Stimulated activated naive CD8-positive, alpha-beta T cell treated with anti-CD3 and anti-CD28 coated beads, Interleukin-15, Interleukin-2, amounts not matched to agents 100 ng/mL and 50 ng/mL, for 24 hours (primary cell): ENCODE measurements around the gene VAPB.

Experiments
- H3K27ac Mint-ChIP-seq: one replicate; pipeline ENCODE4 v1.8.0; 2021; ENCODE audit warnings: mild to moderate bottlenecking, mixed read lengths
- H3K27me3 Mint-ChIP-seq: one replicate; pipeline ENCODE4 v1.8.0; 2021; ENCODE audit warnings: mixed read lengths
- H3K36me3 Mint-ChIP-seq: one replicate; pipeline ENCODE4 v1.8.0; 2021; ENCODE audit warnings: low read depth, mixed read lengths
- H3K4me1 Mint-ChIP-seq: one replicate; pipeline ENCODE4 v1.8.0; 2021; ENCODE audit warnings: low read depth, mixed read lengths
- H3K4me3 Mint-ChIP-seq: one replicate; pipeline ENCODE4 v1.8.0; 2021; ENCODE audit warnings: mild to moderate bottlenecking, mixed read lengths
- H3K9me3 Mint-ChIP-seq: one replicate; pipeline ENCODE4 v1.8.0; 2021; ENCODE audit warnings: mixed read lengths

VAPB gene

DNA sequence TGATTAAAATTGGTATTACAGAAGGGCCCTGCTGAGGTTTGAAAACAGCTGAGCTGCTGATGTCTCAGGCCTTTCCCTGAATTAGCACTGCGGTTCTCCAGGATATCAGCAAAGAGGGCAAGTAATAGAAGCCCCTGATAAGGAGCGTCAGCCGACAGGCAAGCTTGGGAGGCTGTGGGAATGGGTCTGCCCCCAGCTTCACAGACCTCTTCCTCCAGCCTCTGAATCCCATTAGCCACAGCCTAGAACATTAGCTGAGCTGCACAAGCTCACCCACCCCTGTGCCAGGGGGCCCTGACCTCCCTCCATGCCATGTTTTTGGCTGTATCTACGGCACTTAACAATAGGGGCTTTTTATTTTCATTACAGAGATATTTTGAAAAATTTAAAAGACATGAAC, 59.9 kb downstream of the VAPB start:
- Mint-ChIP-seq H3K27ac (no peak overlapping the region), H3K4me3 (no peak overlapping the region), H3K9me3 (peaks cover 2% of the 10 kb centered on the region), H3K36me3 (peaks cover 48% of the 10 kb centered on the region), H3K4me1 (peaks cover 9% of the 10 kb centered on the region), H3K27me3 (no peaks in the 10 kb centered on the region)

DNA sequence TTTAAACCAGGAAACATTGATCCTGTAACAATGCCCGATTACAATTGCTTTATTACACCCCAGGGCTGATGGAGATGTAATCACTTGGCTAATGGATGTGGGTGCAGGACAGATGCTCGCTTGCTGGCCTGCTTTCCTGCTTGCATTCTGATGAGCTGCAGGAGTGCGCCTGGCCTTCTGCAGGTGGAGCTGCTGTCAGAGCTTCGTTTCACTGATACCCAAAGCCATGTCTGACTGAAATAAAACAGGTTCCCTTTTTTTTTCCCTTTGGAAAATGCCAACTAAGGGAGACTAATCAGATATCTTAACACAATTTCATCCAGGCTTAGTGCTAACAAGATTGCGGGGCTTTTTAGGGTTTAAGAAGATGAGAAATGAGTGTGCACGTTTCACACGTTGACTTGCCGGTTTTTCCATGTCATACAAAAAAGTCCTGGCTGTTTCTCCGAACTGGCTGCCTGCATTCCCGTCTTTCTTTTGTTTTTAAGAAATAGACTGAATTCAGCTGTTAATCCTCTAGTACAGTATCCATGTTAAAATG, 60.7 kb downstream of the VAPB start:
- no peak overlapping the region for H3K27ac Mint-ChIP-seq
- H3K4me3 Mint-ChIP-seq: no peak overlapping the region
- peaks cover 10% of the 10 kb centered on the region for H3K9me3 Mint-ChIP-seq
- peaks cover 2% of the 10 kb centered on the region for H3K4me1 Mint-ChIP-seq
- peaks cover 48% of the 10 kb centered on the region for H3K36me3 Mint-ChIP-seq
- no peaks in the 10 kb centered on the region for H3K27me3 Mint-ChIP-seq

DNA sequence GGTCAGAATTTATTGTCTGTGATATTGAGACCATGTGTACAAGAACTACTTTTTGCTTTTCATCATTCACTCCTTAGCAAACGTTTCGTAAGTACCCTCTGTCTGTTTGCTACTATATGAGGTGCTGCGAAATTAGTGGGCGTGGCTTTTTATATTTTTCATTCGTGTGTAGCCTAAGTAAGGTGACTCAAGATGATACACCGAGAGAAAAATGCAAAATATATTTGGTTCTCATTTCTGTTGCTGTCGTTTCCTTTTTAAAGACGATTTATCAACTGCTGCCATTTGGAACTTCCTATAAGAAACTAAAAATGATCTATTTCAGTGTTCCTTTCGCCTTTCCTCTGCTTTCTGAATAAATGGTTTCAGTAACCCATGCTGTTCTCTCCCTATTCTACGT, 61.2 kb downstream of the VAPB start:
- H3K9me3 Mint-ChIP-seq: peaks cover 12% of the 10 kb centered on the region
- peaks cover 48% of the 10 kb centered on the region for H3K36me3 Mint-ChIP-seq
- no peaks in the 10 kb centered on the region for H3K4me1 Mint-ChIP-seq
- H3K27ac Mint-ChIP-seq: peak overlapping the region; percentile 9
- no peaks in the 10 kb centered on the region for H3K27me3 Mint-ChIP-seq
- H3K4me3 Mint-ChIP-seq: no peak overlapping the region

DNA sequence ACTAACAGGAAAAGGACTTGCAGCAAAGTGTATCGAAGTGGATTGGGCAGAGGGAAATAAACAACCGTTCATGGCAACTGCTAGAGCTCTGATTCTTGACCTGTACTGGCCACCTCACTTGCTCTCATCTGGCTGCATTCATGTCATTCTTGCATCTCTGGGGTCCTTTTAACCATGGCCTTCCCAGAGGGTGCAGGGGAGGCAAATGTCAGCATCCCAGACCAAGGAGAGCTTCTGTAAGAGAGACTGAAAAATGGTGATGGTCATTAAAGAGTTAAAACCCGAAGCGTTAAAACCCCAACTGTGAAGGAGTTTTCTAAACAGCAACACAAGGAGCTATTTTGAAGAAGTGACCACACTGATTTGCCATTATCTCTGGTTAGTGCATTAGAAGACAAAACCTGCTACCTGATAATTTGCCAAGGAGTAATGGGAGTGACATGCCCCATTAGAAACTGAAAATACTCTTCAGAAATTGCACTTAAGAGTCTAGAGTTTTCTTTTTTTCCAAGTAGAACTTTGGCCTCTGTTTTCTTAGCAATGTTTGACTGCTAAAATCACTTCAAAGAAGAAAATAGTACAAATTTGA, 63.7 kb downstream of the VAPB start:
- peak overlapping the region; percentile 19 for H3K27ac Mint-ChIP-seq
- no peak overlapping the region for H3K4me3 Mint-ChIP-seq
- no peaks in the 10 kb centered on the region for H3K4me1 Mint-ChIP-seq
- H3K36me3 Mint-ChIP-seq: peaks cover 43% of the 10 kb centered on the region
- peaks cover 12% of the 10 kb centered on the region for H3K9me3 Mint-ChIP-seq
- H3K27me3 Mint-ChIP-seq: no peaks in the 10 kb centered on the region

DNA sequence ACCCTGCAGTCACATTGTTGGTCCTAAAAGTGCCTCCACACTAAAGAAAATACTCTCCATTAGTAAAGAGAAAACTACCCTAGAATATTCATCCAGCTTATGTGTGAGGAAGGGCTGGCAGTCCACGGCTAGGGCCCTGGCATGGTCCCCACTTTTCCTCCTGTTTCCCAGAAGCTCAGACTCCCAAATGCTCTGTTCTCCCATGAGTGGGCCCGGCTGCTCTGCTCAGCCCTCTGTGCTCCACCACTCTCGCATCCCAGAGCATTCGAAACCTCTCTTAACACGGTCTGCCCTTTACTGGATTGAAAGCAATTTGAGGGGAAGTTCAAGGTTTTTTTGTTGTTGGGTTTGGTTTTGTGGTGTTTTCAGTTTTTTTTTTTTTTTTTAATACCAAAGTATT, 64.4 kb downstream of the VAPB start:
- H3K27ac Mint-ChIP-seq: no peak overlapping the region
- peaks cover 37% of the 10 kb centered on the region for H3K36me3 Mint-ChIP-seq
- H3K27me3 Mint-ChIP-seq: no peaks in the 10 kb centered on the region
- H3K4me3 Mint-ChIP-seq: no peak overlapping the region
- H3K9me3 Mint-ChIP-seq: peaks cover 12% of the 10 kb centered on the region
- peaks cover 3% of the 10 kb centered on the region for H3K4me1 Mint-ChIP-seq

DNA sequence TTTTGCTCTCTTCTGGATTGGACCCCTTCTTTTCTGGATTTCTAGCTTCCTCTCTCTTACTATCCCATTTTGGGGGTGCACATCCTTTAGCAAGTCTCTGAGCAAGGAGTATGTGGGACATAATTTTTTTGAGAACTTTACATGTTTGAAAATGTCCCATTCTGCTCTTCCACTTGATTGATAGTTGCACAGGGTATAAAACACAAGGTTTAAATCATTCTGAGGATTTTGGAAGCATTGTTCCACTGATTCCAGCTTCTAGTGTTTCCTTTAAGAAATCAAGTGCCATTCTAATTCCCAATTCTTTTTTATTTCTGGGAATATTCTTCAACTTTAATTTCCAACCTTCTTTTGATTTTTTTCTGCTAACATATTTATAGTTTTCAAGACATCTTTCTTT, 65.4 kb downstream of the VAPB start:
- H3K9me3 Mint-ChIP-seq: peaks cover 12% of the 10 kb centered on the region
- no peaks in the 10 kb centered on the region for H3K27me3 Mint-ChIP-seq
- peaks cover 11% of the 10 kb centered on the region for H3K4me1 Mint-ChIP-seq
- peaks cover 28% of the 10 kb centered on the region for H3K36me3 Mint-ChIP-seq
- no peak overlapping the region for H3K27ac Mint-ChIP-seq
- H3K4me3 Mint-ChIP-seq: no peak overlapping the region

DNA sequence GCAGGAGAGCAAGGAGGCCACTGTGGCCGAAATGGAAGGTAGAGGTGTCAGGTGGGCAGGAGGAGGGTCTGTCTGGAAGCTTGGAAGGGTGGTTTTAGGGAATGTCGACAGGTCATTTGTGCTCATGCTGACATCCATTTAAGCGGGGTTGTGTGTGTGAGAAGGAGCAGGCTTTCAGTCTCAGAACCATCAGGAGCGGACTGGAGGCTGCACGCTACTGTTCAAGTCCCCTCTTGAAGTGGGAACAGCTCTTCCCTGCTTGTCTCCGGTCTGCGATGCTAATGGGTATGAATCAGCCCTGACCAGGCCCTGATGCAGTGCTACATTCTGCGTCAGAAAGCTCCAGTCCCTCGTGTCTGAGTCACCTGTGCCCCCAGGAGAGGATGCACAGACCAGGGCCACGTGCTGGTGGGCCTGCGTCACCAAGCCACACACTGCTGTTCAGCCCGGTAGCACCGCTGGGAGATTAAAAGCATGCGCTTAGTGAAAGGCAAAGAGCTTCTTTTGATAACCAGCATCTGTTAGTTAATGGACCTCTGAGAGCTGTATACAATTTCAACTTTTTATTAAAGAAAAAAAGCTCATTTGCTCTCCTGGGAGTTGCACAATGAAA, 68.2 kb downstream of the VAPB start:
- peaks cover 18% of the 10 kb centered on the region for H3K36me3 Mint-ChIP-seq
- peaks cover 11% of the 10 kb centered on the region for H3K4me1 Mint-ChIP-seq
- no peaks in the 10 kb centered on the region for H3K27me3 Mint-ChIP-seq
- H3K4me3 Mint-ChIP-seq: no peak overlapping the region
- peaks cover 12% of the 10 kb centered on the region for H3K9me3 Mint-ChIP-seq
- H3K27ac Mint-ChIP-seq: no peak overlapping the region

DNA sequence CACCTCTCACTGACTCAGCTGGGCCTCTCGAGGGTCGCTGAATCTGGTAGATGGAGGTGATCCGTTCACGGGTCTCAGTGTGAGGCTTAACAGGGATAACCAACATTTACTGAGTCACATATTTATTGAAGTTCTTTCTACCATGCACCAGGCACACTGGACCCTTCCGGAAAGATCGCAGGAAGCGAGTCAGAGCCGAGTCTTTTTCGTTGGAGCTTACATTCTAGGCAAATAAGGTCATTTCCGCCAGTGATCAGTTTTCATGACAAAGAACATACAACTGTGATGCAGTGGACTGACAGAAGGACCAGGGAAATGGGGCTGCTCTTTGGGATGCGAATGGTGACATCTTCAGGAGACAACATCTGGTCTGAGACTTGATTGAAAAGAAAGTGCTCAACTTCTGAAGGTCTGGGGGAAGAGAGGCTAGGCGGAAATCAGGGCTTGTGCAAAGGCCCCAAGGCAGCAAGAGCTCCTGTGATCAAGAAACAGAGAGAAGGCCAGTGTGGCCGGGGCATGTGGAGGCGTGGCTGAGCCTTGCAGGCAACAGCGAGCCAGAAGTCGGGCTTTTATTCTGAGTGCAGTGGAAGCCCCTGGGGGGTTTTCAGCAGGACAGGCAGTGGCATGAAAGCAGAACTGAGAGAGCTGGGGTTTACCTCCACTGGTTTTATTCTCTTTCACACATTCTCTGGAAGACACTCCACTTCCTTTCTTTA, 69.5 kb downstream of the VAPB start:
- peaks cover 12% of the 10 kb centered on the region for H3K9me3 Mint-ChIP-seq
- H3K4me1 Mint-ChIP-seq: peaks cover 11% of the 10 kb centered on the region
- no peak overlapping the region for H3K27ac Mint-ChIP-seq
- H3K4me3 Mint-ChIP-seq: no peak overlapping the region
- H3K36me3 Mint-ChIP-seq: peaks cover 18% of the 10 kb centered on the region
- H3K27me3 Mint-ChIP-seq: no peaks in the 10 kb centered on the region

DNA sequence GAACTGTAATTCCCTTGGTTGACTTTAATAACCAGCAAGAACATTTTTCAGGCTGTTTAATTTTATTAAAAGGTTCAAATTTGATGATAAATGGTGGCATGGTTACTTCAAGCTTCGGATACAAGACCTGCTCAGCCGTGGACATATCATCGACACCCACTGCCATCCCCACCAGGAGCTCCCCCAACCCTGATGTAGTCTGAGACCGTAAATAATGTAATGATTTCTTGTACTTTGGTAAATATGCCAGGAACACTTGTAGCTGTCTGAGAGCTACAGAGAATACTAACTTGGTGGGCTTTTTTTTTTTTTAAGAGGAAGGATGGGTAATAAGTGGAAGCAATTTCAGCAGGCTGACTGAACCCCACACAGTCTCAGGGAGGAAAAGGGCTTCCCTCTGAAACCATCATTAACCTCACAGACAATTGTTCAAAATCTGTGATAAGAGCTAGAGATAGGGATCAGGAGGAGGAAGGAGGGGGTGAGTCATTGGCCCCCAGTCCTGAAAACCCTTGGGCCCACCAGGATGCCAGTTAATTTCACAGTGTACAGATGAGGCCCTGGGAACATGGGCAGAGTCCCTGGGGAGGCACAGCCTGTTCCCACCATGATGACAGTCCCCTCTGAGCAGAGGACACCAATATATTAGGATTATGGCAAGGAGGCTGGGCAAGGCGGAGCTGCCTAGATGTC, 70.2 kb downstream of the VAPB start:
- peak overlapping the region; percentile 59 for H3K27ac Mint-ChIP-seq
- H3K27me3 Mint-ChIP-seq: no peaks in the 10 kb centered on the region
- H3K36me3 Mint-ChIP-seq: peaks cover 14% of the 10 kb centered on the region
- peaks cover 8% of the 10 kb centered on the region for H3K9me3 Mint-ChIP-seq
- H3K4me1 Mint-ChIP-seq: peaks cover 11% of the 10 kb centered on the region
- no peak overlapping the region for H3K4me3 Mint-ChIP-seq

DNA sequence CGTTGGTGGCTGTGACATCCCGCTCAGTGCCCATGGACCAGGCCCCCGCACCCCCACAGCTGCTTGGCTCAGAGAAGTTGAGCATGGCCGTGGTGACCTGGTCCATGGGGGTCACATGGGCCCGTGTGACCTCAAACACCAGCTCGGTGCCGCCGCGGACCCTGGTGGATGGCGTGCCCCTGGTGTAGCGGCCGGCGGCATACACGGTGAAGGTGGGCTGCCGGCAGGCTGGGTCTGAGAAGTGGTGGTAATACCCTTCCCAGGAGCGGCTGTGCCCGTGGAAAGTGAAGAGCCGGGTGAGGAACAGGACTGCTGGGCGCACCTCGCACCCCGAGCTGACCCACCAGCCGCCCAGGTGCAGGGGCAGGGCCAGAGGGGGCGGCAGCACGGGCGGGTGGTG, 72.1 kb downstream of the VAPB start:
- H3K4me1 Mint-ChIP-seq: peaks cover 11% of the 10 kb centered on the region
- no peak overlapping the region for H3K4me3 Mint-ChIP-seq
- no peaks in the 10 kb centered on the region for H3K9me3 Mint-ChIP-seq
- no peak overlapping the region for H3K27ac Mint-ChIP-seq
- no peaks in the 10 kb centered on the region for H3K27me3 Mint-ChIP-seq
- no peaks in the 10 kb centered on the region for H3K36me3 Mint-ChIP-seq

DNA sequence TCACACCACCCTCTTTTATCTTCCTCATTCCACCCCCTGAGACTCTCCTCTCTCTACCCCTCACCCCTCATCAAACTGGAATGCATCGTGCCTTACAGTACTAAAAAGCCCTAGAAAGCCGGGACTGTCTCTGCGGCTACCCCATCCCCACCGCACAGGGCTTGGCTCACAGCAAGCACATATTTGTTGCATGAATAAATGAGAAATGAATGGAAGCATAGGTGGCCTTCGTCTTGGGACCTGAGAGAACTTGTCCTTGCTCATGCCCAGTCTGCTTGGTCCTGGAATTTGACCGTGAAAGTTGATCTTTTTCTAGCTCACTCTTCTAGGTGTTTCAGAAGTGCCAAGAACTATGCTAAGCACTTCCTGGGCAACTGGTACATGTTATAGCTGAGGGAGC, 72.9 kb downstream of the VAPB start:
- H3K27me3 Mint-ChIP-seq: no peaks in the 10 kb centered on the region
- no peaks in the 10 kb centered on the region for H3K9me3 Mint-ChIP-seq
- H3K27ac Mint-ChIP-seq: no peak overlapping the region
- peaks cover 11% of the 10 kb centered on the region for H3K4me1 Mint-ChIP-seq
- H3K36me3 Mint-ChIP-seq: no peaks in the 10 kb centered on the region
- no peak overlapping the region for H3K4me3 Mint-ChIP-seq

DNA sequence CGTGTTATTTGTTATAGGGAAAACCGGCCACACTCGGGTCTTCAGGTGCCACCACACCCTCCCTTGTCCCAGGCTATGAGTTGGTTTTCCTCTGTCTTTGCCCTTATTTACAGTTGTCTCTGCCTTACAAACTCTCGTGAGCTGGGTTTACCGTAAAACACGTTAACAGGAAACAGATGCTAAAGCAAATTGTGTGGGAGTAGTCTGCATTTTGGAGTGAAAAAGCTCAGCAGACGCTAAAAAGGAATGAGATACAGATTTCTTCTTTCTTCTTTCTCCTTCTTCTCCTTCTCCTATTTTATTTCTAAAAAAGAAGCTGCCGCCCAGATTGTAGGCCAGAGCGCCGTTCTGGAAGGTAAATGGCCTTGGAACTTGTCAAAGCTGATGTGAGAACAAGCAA, 74.2 kb downstream of the VAPB start:
- no peak overlapping the region for H3K27ac Mint-ChIP-seq
- no peak overlapping the region for H3K4me3 Mint-ChIP-seq

DNA sequence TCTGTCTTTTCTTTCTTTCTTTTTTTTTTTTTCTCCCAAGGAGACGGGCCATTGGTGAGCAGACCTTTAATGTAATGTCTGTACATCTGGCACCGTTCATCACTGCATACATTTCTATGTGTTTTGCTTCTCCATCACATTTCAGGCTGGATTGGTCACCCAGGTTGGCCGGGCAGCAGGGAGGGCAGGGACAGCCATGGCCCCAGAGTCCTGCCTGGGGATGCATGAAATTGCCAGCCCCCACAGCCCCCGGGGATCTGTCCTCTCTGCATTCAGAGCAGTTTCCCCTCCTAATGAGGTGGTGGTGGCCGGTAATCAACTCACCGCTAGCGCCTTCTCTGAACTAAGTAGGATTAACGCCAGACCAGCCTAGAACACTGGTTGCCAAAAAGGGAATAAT, 75.8 kb downstream of the VAPB start:
- no peak overlapping the region for H3K4me3 Mint-ChIP-seq
- no peaks in the 10 kb centered on the region for H3K4me1 Mint-ChIP-seq
- H3K27ac Mint-ChIP-seq: no peak overlapping the region
- no peaks in the 10 kb centered on the region for H3K36me3 Mint-ChIP-seq
- H3K9me3 Mint-ChIP-seq: no peaks in the 10 kb centered on the region
- no peaks in the 10 kb centered on the region for H3K27me3 Mint-ChIP-seq

More for the DNA sequence above, 74.2 kb downstream of the VAPB start:
- Mint-ChIP-seq H3K4me1 (peaks cover 10% of the 10 kb centered on the region), H3K9me3 (no peaks in the 10 kb centered on the region), H3K27me3 (no peaks in the 10 kb centered on the region), H3K36me3 (no peaks in the 10 kb centered on the region)

DNA sequence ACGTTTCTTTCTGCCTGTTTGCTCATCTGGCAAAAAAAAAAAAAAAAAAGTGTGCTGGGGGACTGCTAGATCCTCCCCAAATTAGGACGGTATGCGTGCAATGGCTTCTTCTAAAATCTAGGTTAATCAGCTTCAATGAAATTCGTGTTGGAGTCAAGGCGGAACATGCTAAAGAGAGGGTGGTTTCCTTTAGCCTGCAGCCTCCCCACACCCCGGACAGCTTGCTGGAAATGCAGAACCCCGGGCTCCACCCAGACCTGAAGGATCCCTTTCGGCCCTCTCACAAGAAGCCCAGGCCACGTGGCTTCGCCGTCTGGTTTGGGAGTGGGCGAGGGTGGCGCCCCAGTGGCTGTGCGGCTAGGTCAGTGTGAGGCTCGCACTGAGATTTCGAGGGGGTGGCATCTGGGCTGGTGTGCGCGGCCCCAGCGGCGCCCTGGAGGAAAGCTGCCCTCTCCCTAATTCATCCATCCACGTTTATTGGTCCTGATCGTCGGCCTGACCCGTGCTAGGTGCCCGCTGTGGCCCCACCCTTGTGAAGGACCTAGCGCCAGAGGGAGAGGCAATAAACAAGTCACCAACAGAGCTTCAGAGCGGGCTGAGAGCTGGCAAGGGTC, 77.2 kb downstream of the VAPB start:
- no peaks in the 10 kb centered on the region for H3K27me3 Mint-ChIP-seq
- no peaks in the 10 kb centered on the region for H3K4me1 Mint-ChIP-seq
- H3K9me3 Mint-ChIP-seq: no peaks in the 10 kb centered on the region
- H3K27ac Mint-ChIP-seq: no peak overlapping the region
- H3K4me3 Mint-ChIP-seq: no peak overlapping the region
- H3K36me3 Mint-ChIP-seq: no peaks in the 10 kb centered on the region
